RWPE2 (cell line): Measurements from ENCODE around the gene STAU1.

Experiments used
- ATAC-seq: fragments of 200-7000 bp; cut with Tn5 transposase; 3 replicates; pipeline ENCODE4 v1.9.1; 2021; ENCODE audit warnings: low read depth
- DNase-seq: peaks from one replicate; pipeline ENCODE4 v3.0.0-alpha.2; 2020; ENCODE audit warnings: low spot score
- H3K27ac ChIP-seq: fragments of 450-650 bp; 2 replicates; pipeline ENCODE4 v1.5.1; 2017; ENCODE audit warnings: mild to moderate bottlenecking; ENCODE audit not compliant: poor library complexity, severe bottlenecking
- H3K27me3 ChIP-seq: fragments of 250-450 bp; sonication (Bioruptor Pico); 2 replicates; pipeline ENCODE4 v1.5.1; 2021; ENCODE audit warnings: mild to moderate bottlenecking, moderate library complexity; ENCODE audit not compliant: insufficient read depth, poor library complexity, severe bottlenecking
- H3K36me3 ChIP-seq: fragments of 250-450 bp; sonication (Bioruptor Pico); 2 replicates; pipeline ENCODE4 v1.5.1; 2020; ENCODE audit warnings: low read depth, mild to moderate bottlenecking, moderate library complexity
- H3K4me1 ChIP-seq: fragments of 250-450 bp; sonication (Bioruptor Pico); 2 replicates; pipeline ENCODE4 v1.5.1; 2021; ENCODE audit warnings: mild to moderate bottlenecking, moderate library complexity; ENCODE audit not compliant: insufficient read depth, poor library complexity, severe bottlenecking
- H3K4me3 ChIP-seq: fragments of 250-450 bp; sonication (Bioruptor Pico); 2 replicates; pipeline ENCODE4 v1.5.1; 2021; ENCODE audit warnings: mild to moderate bottlenecking, moderate library complexity; ENCODE audit not compliant: severe bottlenecking
- H3K9me3 ChIP-seq: fragments of 250-450 bp; sonication (Bioruptor Pico); 2 replicates; pipeline ENCODE4 v1.5.1; 2021; ENCODE audit warnings: mild to moderate bottlenecking, moderate library complexity; ENCODE audit not compliant: severe bottlenecking
- TF ChIP-seq, protein P1 (sequence below): fragments of 450-650 bp; IDR thresholded peaks from one replicate; pipeline ENCODE4 v1.5.1; 2017; ENCODE audit warnings: mild to moderate bottlenecking, moderate library complexity; ENCODE audit not compliant: poor library complexity, severe bottlenecking

STAU1 gene

DNA sequence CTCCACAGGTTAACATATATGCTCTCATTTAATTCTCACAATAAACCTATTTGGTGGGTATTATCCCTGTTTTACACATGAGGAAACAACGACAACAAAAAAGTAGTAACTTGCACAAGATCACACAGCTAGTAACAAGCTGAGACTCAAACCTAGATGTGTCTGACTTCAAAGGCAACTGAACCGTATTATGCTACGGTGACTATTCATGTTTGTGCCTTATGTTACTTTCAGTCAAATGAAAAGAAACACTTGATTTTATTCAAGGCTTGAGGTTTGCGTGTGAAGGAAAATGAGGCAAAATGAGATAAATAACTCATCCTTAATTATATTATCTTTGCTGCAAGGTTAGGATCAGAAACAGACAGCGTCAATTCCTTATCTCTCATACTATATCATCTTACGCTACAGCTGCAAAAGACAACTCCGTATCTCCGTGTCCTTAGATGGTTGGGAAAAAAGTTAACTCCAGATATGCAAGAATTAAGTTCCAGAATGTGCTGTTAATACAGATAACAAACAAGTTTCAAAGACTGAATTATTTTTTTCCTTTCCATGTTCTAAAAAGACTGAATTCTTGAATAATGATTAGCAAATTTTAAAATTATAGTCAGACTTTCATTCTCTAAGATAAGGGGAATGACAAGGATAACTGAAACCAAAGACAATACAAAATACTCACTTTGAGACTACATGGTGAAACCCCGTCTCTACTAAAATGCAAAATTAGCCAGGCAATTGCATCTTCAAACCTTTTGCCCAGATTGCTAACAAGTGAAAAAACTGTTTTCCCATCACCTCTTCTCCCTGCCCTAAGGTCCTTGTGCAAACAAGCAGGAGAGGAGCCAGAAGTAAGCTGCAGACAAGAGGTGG is 27.8 kb downstream of the STAU1 start:
- Histone ChIP-seq H3K27ac (no peak overlapping the region), H3K9me3 (no peaks in the 10 kb centered on the region), H3K4me3 (no peak overlapping the region), H3K36me3 (peaks cover 71% of the 10 kb centered on the region), H3K27me3 (no peaks in the 10 kb centered on the region), H3K4me1 (peaks cover 3% of the 10 kb centered on the region)
- ATAC-seq (no peak), DNase-seq (no peak)
- TF ChIP-seq, protein P1, sequence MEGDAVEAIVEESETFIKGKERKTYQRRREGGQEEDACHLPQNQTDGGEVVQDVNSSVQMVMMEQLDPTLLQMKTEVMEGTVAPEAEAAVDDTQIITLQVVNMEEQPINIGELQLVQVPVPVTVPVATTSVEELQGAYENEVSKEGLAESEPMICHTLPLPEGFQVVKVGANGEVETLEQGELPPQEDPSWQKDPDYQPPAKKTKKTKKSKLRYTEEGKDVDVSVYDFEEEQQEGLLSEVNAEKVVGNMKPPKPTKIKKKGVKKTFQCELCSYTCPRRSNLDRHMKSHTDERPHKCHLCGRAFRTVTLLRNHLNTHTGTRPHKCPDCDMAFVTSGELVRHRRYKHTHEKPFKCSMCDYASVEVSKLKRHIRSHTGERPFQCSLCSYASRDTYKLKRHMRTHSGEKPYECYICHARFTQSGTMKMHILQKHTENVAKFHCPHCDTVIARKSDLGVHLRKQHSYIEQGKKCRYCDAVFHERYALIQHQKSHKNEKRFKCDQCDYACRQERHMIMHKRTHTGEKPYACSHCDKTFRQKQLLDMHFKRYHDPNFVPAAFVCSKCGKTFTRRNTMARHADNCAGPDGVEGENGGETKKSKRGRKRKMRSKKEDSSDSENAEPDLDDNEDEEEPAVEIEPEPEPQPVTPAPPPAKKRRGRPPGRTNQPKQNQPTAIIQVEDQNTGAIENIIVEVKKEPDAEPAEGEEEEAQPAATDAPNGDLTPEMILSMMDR = no peak

DNA sequence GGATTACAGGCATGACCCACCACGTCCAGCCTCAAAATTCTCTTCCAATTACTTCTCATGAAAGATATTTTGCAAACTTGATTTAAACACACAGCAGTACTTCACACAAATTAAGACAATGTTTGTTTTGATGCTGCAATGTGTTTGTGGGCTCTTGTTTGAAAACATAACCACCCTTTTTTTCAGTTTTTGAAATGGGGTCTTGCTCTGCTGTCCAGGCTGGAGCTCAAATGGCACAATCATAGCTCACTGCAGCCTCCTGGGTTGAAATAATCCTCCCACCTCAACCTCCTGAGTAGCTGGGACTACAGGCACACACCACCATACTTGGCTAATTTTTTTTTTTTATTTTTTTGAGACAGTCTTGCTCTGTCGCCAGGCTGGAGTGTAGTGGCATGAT is 31.0 kb downstream of the STAU1 start:
- DNase-seq (no peak), ATAC-seq (no peak)
- H3K27me3 ChIP-seq = no peaks in the 10 kb centered on the region
- no peaks in the 10 kb centered on the region for H3K9me3 ChIP-seq
- H3K27ac ChIP-seq = no peak overlapping the region
- H3K4me1 ChIP-seq = peaks cover 2% of the 10 kb centered on the region
- no peak overlapping the region for H3K4me3 ChIP-seq
- TF ChIP-seq, protein P1 = no peak
- H3K36me3 ChIP-seq = peaks cover 70% of the 10 kb centered on the region

DNA sequence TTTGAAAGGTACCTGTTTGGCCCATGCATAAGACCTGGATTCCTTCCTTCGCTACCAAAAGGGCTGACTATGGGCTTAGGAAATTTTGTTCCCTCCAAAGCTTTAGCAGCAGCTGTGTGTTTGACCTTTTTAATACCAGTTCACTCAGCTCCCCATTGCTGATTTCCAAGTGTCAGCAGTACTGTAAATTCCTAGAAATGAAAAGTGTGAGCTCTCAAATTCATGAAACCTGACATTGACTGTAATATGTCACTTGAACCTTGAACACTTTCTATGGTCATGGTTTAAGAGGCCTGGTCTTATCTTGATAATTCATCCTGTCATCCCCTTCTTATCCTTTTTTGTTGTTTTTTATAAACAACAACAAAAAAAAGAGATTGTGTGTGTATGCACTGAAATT is 31.7 kb downstream of the STAU1 start:
- Histone ChIP-seq H3K4me3 (no peak overlapping the region), H3K27ac (no peak overlapping the region), H3K36me3 (peaks cover 74% of the 10 kb centered on the region), H3K27me3 (no peaks in the 10 kb centered on the region), H3K9me3 (no peaks in the 10 kb centered on the region), H3K4me1 (no peaks in the 10 kb centered on the region)
- TF ChIP-seq, protein P1 = no peak
- DNase-seq (no peak), ATAC-seq (no peak)

DNA sequence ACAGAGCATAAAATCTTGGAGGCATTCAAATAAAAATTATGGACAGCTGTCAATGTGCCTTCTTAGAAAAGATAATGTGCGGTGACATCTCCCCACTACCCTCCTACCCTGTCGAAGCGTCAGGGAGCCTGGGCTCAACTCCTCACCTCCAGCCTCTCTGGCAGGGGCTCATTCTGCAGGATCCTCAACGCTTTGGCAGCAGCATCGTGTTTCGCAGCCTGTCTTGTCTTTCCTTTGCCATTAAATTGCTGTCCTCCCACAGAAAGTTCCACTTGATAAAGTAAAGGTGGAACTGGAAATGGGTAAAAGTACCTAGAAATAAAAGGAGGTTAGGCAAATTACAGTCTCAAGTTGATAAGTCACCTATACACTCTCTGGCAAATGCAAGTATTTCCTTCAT is 36.7 kb downstream of the STAU1 start:
- no peaks in the 10 kb centered on the region for H3K27me3 ChIP-seq
- no peak overlapping the region for H3K27ac ChIP-seq
- TF ChIP-seq, protein P1 = no peak
- DNase-seq (no peak), ATAC-seq (no peak)
- H3K9me3 ChIP-seq = no peaks in the 10 kb centered on the region
- no peaks in the 10 kb centered on the region for H3K4me1 ChIP-seq
- peaks cover 78% of the 10 kb centered on the region for H3K36me3 ChIP-seq
- H3K4me3 ChIP-seq = no peak overlapping the region
